ENCODE measurements around the gene RFT1.

The RFT1 gene

DNA sequence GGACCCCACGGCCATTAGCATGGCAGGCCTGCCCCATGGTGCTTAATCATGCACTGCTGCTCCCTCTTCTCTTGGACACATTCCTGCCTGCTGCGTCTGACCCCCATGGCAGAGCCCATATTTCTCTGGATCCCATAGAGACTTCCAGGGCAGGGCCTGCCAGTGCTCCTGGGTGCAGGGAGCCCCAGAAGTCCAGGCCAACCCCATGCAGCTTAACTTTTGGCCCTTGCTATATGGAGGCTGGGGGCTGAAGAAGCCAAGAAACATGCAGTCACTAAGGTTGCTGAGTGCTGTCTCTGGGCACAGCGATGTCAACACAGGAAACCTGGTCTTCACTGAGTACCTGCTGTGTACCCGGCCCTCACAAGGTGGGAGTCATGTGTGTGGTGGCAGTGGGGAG lies 19.5 kb upstream of the RFT1 start:
- no peak for DNase-seq

DNA sequence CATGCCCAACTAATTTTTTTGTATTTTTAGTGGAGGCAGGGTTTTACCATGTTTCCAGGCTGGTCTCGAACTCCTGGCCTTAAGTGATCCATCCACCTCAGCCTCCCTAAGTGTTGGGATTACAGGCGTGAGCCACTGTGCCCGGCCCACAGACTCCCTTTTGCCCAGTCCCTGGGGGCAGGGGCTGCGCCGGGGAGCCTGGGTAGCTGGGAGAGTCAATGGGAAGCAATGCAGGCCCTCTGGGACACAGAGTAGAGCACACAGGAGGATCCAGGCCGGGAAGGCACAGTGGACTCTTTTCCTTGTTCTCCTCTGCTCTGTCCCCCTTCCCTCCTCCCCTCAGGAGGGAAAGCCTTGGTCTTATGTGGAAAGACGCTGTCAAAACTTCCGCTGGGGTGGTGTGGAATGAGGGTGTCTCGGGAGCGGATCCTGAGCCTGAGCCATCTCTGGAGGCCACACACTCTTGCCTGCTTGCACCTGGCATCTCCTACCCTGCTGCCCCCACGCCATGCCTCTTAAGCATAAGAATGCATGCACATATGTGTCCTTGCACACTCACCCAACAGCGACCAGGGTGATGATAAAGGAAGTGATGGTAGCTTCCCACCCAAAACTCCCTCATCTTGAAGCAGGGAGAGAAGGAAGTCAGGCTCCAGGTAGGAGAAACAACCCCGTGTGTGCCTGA lies 18.9 kb upstream of the RFT1 start:
- DNase-seq: no peak

DNA sequence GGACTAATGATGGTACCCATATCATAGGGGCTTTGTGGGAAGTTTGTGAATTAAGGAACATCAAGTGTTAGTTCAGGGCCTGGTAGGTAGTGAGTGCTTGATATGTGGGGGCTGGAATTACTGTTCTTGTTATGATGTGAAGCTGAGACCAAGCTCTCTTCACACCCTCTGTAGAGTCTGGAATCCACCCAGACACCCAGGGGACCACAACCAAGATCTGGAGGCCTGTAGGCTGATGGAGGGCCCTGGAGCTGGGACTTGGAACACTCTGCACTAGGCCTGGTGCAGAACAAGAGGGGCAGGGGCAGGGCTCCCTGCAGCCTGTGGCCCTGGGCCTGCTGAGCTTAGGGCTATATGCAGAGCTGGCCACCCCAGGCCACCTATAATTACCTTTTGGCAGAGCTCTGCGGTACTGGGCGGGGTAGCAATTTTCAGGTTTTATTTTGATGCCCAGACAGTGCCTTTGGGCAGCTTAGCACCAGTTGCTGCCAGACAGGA lies 17.7 kb upstream of the RFT1 start:
- DNase-seq: no peak

DNA sequence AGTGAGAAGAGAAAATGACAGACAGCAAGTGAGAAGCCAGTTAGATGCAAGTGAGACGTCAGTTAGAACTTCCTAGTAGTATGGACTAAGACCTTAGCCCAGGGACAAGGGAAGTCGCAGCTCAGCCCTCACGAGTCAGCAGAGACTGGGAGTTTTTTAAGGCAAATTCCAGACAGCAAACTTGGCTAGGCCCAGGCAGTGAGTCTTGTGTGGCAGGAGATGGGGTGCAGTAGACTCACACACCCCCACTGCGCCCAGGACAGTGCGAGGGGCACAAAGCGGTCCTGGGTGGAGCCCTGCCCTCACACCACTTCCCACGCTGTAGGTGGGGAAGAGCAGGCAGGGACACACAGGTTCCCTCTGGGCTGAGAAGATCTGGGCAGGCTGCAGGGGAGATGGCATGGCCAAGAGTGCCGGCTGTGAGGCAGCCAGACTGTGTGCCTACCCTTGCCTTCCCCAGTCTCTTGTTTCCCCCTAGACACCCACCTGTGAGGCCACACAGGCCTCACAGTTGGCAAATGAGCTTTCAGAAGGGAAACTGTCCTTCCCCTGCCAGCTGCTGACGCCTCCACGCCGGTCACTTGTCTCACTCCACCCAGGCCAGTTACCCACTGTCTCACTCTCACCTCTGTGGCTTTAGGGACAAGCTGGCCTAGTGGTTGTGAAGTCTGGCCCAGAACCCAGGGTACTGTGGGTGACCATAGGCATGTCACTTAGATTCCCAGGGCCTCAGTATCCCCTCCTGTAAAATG lies 17.1 kb upstream of the RFT1 start:
- no peak for DNase-seq

DNA sequence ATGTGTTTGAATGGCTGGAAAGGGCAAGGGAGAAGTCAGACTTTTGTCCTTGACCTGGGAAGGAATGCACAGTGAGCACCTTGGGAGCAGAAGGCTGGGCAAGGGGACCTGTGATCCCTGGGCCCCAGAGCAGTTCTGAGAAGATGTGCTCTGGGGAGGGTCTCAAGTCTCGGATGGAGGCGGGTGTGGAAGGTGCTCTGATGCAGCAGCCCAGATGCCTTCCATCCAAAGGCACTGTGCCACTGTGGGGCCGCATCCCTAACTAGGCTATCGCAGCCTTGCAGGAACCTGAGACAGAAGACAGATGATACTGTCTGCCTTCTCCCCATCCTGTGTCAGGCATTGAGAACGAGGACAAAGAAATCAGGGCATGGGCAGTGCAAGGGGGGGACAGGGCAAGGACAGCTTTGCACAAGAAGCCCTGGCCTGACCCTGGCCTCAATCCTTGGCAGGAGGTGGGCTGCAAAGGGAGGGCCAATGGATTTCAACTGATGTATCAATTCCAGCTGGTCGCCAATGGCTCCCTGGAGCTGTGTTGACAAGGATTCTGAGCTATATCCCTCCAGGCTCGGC lies 16.2 kb upstream of the RFT1 start:
- DNase-seq: no peak

- no peak for DNase-seq
These were observed 15.5 kb upstream of the RFT1 start for GRCh38 chr3:53145713-53146080.

DNA sequence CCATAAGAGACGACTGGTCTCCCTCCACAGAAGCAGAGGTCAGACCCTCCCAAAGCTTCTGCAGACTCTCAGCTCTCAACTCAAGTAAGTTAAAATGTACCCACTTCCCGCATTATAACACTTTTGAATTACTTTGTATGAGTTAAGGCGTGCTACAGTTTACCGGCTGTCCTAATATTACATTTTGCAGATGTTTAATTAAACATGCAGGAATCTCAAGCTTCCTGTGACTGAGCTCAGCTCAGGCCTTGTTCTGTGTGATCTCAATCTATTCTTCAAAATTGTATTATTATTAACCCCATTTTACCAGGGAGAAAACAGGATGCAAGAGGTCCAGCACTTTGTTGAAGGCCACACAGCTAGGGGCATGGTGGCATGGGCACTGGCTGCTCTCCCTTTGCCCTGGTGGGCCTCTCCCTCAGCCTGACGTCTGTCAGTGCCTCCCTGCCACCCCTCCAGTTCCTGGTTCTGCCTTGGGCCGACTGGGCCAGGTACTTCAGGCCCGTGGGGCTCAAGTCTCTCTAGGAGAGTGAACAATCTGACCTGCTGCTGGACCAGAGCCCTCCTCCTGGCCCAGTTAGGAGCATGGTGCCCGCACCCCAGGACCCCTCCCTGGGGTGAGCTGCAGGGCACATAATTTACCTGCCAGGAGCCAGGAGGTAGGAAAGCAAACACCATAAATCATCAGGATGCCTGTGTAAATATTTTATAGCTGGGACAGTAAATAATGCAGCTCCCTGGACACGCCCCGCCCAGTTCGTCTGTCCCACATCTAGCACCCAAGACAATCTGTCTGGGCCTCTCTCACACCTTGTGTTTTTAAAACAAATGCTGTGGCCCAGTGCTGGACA lies 14.9 kb upstream of the RFT1 start:
- DNase-seq: no peak

GRCh38 chr3:53144446-53144845 lies 14.2 kb upstream of the RFT1 start:
- DNase-seq: no peak

DNA sequence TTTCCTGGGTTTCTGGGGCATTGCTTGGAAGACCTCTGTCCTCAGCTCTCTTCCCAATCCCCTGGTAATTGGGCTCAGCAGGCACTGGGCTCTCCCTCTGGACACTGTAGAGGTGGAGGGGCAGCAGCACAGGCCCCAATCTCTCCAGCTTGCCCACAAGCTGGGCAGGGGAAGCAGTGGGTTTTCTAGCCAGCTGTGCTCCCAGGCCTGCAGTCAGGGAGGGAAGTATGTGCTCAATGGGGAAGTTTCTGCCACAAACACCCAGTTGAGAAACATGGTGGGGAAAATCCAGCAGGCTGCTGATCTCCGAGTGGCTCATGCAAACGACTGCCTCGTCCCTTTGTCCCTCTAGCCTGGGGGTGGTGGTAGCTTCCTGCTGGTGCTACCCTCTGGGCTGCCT lies 12.8 kb upstream of the RFT1 start:
- DNase-seq: no peak

DNA sequence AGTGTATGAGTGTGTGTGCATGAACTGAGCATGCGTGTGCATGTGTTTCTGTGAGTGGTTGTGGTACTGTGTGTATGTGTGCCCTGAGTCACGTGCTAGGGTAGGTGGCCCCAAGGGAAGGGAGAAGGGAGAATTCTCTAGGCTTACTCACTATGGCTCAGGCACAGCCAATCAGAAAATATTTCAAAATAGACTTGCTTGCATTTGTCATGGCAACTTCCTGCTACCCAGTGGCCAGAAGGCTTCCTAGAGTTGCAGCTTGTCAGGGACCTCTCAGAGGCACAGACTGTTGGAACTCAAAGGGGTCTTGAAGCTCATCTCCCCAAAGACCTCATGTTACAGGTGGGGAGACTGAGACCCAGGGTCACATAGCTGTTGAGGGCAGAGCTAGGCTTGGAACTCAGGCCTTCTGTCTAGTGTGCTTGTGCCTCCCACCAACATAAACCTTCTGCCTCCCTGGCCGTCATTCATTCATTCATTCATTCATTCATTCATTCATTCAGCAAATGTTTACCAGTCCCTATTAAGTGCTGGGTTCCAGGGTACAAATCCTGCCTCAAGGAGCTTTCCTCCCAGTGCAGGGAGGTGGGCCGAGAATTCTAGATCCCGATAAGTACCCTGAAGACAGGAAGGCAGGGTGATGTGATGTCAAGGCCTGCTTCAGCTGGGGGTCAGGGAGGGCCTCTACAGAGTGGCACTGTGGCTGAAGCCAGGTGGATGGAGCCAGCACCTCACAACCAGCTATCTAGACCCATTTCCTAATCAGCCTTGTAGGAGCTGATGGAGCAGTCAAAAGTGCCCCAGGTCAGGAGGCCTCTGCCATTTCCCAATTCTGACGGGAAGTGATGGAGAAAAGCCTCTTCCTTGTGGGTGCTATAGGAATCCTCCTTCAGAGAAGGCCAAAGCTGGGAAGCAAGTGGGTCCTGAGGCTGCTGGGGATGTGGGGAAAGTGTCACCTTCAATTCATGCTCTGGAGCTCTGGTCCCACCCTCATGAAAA lies 10.9 kb upstream of the RFT1 start:
- DNase-seq: no peak

- no peak for DNase-seq
These were observed 9.9 kb upstream of the RFT1 start for GRCh38 chr3:53139906-53140846.

DNA sequence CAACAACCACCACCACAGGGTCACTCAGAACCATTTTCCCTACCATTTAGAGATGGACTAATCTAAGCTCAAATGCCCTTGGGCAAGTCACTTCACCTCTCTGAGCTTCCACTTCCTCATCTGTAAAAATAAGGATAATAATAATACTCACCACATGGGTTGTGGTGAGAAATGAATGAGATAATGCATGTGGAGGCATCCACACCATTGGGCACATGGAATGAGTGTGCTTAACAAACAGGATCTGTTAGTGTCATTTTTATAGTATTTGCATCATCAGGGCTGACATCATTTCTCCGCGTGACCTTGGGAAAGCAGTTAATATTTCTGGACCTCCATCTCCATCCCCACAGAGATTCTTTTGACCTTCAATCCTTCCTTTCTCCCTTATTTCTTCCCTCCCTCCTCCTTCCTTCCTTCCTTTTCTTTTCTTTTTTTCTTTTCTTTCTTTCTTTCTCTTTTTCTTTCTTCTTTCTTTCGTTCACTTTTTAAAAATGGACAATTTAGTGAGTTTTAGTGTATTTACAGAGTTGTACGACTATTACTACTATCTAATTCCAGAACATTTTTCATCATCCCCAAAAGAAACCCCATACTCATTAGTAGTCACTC lies 7.7 kb upstream of the RFT1 start:
- DNase-seq: no peak

- DNase-seq: no peak
These were observed 7.0 kb upstream of the RFT1 start for GRCh38 chr3:53137221-53137620.

DNA sequence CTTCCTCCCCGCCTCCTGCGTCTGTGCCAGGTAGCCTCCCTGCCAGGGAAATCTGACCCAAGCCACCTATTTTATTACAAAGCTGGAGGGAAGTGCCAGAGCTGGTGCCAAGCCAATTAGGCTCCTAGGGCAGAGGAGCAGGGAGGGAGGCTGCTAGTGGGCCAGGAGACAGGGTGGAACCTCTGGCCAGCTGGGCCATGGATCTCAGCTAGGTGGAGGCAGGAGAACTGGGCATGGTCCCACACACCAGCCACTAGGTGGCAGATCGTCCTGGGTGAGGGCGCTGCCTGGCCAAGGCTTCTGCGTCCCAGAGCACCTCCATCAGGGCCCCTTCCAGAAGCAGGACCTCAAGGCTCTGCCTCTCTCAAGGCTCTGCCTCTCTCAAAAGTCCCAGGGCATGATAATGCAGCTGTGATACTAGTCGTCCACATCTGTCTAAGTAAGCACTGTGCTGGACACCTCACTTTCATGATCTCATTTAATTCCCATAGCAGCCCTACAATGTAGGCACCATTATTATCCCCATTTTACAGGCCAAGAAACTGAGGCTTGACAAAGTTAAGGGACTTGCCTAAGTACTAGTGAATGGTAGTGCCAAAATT lies 4.5 kb upstream of the RFT1 start:
- DNase-seq: peak; percentile 67

- DNase-seq: no peak
These were observed 2.1 kb upstream of the RFT1 start for GRCh38 chr3:53132347-53132746.

DNA sequence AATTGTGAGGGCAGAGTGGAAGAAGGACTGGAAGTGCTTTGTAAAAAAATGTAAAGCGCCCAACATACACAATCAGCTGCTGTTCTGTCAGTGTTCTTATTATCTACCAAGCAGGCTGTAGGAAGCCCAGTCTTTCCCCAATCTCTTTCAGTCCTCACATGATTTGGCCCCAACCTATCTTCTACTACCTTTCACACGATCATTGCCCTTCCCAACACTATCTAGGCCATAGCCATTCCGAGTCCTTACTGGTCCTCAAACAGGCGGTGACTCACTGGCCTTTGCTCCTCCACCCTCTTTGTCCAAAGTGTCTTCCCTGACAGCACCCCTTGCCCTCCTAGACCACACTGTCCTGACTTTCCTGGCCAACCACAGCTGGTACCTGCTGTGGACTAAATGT lies 861 bp upstream of the RFT1 start:
- DNase-seq: no peak

- DNase-seq: no peak
These were observed 891 bp downstream of the RFT1 start for GRCh38 chr3:53129344-53129743.

DNA sequence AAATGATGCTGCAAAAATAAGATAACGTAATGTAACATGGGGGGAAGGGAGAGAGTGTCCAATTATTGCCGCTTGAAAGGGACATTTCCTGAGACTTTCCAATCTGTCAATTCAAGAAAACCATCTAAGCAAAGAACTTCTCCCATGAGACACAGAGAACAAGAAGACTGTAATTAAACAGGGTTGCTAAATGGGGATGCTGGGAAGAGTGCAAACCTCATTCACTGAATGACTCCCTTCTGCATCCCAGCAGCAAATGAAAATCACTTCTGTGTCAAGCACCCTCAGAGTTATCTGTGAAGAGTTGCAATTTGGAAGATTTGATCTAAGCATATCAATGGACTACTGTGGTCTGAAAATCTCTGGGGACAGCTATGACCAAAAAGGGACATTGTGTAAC lies 3.6 kb downstream of the RFT1 start:
- no peak for DNase-seq

DNA sequence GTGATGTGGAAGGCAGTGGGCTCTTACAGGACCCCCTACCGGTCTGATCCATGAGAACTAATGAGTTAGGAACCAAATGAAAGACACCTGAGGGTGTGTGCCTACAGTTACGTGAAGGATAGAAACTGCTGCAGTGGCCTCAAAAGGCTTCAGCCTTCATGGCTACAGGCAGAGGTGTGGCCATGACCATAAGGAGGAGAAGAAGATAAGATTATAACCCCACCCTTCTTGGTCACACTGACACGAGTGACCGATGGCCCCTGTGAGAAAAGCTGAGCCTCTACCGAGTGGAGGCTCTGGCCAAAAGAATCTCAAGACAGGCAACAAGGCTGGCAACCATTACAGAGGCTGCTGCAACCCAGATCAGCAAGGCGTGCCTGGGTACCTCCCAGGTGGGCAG lies 6.3 kb downstream of the RFT1 start:
- DNase-seq: no peak

DNA sequence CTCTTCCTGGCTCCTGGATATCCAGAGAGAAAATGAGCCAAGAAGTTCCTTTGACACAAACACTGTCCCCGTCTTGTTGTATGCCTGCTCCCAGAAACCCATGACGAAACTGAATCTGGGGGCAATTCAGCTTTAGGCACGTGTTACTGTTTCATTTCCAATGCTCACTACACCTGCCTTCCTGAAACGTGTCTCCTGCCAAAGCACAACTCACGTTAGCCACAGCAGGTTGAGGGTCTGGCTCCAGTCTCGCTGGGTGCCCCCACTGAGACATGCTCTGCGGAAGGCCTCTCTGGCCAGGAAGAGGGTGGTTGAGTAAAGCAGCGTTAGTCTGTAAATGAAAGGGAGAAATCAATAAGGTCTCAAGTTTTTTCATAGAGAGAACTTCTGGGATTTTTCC lies 6.7 kb downstream of the RFT1 start:
- DNase-seq: no peak

Measured in activated naive CD4-positive, alpha-beta T cell treated with Interleukin-2 at 50 U/mL for 16 hours (primary cell).